ENCODE results near the gene TOR1AIP2. TPM values are rescaled to one million over a fixed set of nuclear protein-coding genes. Genes with fewer than 3 reads are reported as not detected.
A peak's percentile ranks its signal among the peaks of the same experiment; 100 is the strongest.

TOR1AIP2 gene
- total and polyA plus RNA-seq, 2 of the 13 experiments (the other 11 are each of a cell fraction or from before 2014, with no cell fraction given): 35.2 to 65.8 TPM

DNA sequence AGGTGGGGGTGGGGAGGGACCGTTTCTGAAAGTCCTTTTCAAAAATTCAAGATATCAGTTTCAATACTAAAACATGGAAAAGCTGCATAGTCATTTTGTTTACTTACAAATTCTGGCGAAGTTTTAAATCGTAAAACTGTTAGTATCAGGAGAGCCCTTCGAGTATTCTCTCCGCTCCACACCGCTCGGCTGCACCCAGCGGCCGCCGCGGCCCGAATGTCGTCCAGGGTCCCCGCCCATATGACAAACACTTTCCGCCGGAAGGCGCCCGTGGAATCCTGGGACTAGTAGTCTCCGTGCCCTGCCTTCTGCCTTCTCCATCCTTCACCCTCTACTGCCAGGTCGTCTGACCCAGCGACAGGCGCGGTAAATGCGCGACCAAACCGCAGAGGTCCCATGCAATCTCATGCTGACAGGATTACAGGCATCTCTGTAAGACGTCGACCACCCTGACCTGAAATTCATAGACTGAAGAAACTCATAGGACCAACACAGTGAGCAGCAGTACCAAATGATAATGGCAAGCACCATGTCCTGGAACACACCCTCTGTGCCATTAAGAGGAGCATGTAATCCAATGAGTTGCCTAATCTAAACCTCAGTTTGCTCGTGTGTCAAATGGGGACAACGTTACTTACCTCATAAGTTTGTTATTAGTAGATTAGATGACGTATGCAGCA lies at the start of gene TOR1AIP2 (continued):
- TF ChIP-seq, protein P1, sequence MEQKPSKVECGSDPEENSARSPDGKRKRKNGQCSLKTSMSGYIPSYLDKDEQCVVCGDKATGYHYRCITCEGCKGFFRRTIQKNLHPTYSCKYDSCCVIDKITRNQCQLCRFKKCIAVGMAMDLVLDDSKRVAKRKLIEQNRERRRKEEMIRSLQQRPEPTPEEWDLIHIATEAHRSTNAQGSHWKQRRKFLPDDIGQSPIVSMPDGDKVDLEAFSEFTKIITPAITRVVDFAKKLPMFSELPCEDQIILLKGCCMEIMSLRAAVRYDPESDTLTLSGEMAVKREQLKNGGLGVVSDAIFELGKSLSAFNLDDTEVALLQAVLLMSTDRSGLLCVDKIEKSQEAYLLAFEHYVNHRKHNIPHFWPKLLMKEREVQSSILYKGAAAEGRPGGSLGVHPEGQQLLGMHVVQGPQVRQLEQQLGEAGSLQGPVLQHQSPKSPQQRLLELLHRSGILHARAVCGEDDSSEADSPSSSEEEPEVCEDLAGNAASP (CRISPR knock-in tag; IDR thresholded peaks at IDR 0.05; ENCODE audit: borderline replicate concordance): no peak
- TF ChIP-seq ZNF83 (CRISPR knock-in tag; IDR thresholded peaks at IDR 0.05; ENCODE audit: borderline replicate concordance): no peak
- TF ChIP-seq, protein P2, sequence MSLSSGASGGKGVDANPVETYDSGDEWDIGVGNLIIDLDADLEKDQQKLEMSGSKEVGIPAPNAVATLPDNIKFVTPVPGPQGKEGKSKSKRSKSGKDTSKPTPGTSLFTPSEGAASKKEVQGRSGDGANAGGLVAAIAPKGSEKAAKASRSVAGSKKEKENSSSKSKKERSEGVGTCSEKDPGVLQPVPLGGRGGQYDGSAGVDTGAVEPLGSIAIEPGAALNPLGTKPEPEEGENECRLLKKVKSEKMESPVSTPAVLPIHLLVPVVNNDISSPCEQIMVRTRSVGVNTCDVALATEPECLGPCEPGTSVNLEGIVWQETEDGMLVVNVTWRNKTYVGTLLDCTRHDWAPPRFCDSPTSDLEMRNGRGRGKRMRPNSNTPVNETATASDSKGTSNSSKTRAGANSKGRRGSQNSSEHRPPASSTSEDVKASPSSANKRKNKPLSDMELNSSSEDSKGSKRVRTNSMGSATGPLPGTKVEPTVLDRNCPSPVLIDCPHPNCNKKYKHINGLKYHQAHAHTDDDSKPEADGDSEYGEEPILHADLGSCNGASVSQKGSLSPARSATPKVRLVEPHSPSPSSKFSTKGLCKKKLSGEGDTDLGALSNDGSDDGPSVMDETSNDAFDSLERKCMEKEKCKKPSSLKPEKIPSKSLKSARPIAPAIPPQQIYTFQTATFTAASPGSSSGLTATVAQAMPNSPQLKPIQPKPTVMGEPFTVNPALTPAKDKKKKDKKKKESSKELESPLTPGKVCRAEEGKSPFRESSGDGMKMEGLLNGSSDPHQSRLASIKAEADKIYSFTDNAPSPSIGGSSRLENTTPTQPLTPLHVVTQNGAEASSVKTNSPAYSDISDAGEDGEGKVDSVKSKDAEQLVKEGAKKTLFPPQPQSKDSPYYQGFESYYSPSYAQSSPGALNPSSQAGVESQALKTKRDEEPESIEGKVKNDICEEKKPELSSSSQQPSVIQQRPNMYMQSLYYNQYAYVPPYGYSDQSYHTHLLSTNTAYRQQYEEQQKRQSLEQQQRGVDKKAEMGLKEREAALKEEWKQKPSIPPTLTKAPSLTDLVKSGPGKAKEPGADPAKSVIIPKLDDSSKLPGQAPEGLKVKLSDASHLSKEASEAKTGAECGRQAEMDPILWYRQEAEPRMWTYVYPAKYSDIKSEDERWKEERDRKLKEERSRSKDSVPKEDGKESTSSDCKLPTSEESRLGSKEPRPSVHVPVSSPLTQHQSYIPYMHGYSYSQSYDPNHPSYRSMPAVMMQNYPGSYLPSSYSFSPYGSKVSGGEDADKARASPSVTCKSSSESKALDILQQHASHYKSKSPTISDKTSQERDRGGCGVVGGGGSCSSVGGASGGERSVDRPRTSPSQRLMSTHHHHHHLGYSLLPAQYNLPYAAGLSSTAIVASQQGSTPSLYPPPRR (CRISPR knock-in tag; IDR thresholded peaks at IDR 0.05; ENCODE audit: borderline replicate concordance): no peak
- peak; percentile 55 for TF ChIP-seq YY1 (IDR thresholded peaks at IDR 0.05; ENCODE audit: insufficient read depth, insufficient replicate concordance, low read depth, low read length)
- no peak for TF ChIP-seq MBD4 (IDR thresholded peaks at IDR 0.05; ENCODE audit: borderline replicate concordance, low read length)
- no peak for TF ChIP-seq ZNF841 (CRISPR knock-in tag; IDR thresholded peaks at IDR 0.05; ENCODE audit: borderline replicate concordance)
- no peak for TF ChIP-seq ZZZ3 (CRISPR knock-in tag; IDR thresholded peaks at IDR 0.05; ENCODE audit: borderline replicate concordance)
- no peak for TF ChIP-seq RNF2 (conservative IDR thresholded peaks at IDR 0.05; ENCODE audit: low read depth)
- TF ChIP-seq, protein P3, sequence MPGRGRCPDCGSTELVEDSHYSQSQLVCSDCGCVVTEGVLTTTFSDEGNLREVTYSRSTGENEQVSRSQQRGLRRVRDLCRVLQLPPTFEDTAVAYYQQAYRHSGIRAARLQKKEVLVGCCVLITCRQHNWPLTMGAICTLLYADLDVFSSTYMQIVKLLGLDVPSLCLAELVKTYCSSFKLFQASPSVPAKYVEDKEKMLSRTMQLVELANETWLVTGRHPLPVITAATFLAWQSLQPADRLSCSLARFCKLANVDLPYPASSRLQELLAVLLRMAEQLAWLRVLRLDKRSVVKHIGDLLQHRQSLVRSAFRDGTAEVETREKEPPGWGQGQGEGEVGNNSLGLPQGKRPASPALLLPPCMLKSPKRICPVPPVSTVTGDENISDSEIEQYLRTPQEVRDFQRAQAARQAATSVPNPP (CRISPR knock-in tag; IDR thresholded peaks at IDR 0.05): no peak
- TF ChIP-seq, protein P4, sequence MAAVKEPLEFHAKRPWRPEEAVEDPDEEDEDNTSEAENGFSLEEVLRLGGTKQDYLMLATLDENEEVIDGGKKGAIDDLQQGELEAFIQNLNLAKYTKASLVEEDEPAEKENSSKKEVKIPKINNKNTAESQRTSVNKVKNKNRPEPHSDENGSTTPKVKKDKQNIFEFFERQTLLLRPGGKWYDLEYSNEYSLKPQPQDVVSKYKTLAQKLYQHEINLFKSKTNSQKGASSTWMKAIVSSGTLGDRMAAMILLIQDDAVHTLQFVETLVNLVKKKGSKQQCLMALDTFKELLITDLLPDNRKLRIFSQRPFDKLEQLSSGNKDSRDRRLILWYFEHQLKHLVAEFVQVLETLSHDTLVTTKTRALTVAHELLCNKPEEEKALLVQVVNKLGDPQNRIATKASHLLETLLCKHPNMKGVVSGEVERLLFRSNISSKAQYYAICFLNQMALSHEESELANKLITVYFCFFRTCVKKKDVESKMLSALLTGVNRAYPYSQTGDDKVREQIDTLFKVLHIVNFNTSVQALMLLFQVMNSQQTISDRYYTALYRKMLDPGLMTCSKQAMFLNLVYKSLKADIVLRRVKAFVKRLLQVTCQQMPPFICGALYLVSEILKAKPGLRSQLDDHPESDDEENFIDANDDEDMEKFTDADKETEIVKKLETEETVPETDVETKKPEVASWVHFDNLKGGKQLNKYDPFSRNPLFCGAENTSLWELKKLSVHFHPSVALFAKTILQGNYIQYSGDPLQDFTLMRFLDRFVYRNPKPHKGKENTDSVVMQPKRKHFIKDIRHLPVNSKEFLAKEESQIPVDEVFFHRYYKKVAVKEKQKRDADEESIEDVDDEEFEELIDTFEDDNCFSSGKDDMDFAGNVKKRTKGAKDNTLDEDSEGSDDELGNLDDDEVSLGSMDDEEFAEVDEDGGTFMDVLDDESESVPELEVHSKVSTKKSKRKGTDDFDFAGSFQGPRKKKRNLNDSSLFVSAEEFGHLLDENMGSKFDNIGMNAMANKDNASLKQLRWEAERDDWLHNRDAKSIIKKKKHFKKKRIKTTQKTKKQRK (IDR thresholded peaks at IDR 0.05; ENCODE audit: low read length): no peak
- TF ChIP-seq, protein P5, sequence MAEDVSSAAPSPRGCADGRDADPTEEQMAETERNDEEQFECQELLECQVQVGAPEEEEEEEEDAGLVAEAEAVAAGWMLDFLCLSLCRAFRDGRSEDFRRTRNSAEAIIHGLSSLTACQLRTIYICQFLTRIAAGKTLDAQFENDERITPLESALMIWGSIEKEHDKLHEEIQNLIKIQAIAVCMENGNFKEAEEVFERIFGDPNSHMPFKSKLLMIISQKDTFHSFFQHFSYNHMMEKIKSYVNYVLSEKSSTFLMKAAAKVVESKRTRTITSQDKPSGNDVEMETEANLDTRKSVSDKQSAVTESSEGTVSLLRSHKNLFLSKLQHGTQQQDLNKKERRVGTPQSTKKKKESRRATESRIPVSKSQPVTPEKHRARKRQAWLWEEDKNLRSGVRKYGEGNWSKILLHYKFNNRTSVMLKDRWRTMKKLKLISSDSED (CRISPR knock-in tag; IDR thresholded peaks at IDR 0.05): no peak
- TF ChIP-seq, protein P6, sequence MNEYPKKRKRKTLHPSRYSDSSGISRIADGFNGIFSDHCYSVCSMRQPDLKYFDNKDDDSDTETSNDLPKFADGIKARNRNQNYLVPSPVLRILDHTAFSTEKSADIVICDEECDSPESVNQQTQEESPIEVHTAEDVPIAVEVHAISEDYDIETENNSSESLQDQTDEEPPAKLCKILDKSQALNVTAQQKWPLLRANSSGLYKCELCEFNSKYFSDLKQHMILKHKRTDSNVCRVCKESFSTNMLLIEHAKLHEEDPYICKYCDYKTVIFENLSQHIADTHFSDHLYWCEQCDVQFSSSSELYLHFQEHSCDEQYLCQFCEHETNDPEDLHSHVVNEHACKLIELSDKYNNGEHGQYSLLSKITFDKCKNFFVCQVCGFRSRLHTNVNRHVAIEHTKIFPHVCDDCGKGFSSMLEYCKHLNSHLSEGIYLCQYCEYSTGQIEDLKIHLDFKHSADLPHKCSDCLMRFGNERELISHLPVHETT (CRISPR knock-in tag; conservative IDR thresholded peaks at IDR 0.05): no peak

Measured in HepG2 (cell line).